Heart left ventricle (tissue), 16 donors: Measurements from ENCODE around the gene AAK1. TPM values are rescaled to one million over a fixed set of nuclear protein-coding genes. Genes with fewer than 3 reads are reported as not detected.
A peak's percentile ranks its signal among the peaks of the same experiment; 100 is the strongest.

Experiments
- ATAC-seq, 4 donors: fragments of 200-7000 bp; cut with Tn5 transposase; one replicate each; pipeline ENCODE4 v1.9.1; 2020 to 2022; ENCODE audit warnings: moderate library complexity in 4 of 4, mild to moderate bottlenecking in 3 of 4, moderate number of reproducible peaks in 1 of 4
- DNase-seq, 5 donors: peaks; one replicate each; pipeline ENCODE4 v3.0.0-alpha.2; 2020
- H3K27ac ChIP-seq, 12 donors: fragments of 200-600 bp; sonication (generic) in 4 of 12; one replicate each; pipeline versions ENCODE4 v1.5.0 to v1.8.0; 2016 to 2022; ENCODE audit warnings: mild to moderate bottlenecking in 2 of 12
- H3K27me3 ChIP-seq, 9 donors: fragments of 200-600 bp; sonication (generic) in 2 of 9; one replicate each; pipeline versions ENCODE4 v1.5.1 to v1.8.0; 2016 to 2022; ENCODE audit warnings: mild to moderate bottlenecking in 3 of 9
- H3K36me3 ChIP-seq, 9 donors: fragments of 200-600 bp; sonication (generic) in 2 of 9; one replicate each; pipeline versions ENCODE4 v1.5.0 to v1.8.0; 2018 to 2022; ENCODE audit warnings: mild to moderate bottlenecking in 2 of 9
- H3K4me1 ChIP-seq, 12 donors: fragments of 200-600 bp; sonication (generic) in 4 of 12; one replicate each; pipeline versions ENCODE4 v1.5.0 to v1.8.0; 2016 to 2022; ENCODE audit warnings: mild to moderate bottlenecking in 3 of 12
- H3K4me3 ChIP-seq, 12 donors: fragments of 200-600 bp; sonication (generic) in 4 of 12; one replicate each; pipeline versions ENCODE4 v1.5.0 to v1.8.0; 2017 to 2022; ENCODE audit warnings: mild to moderate bottlenecking in 9 of 12, moderate library complexity in 4 of 12
- H3K9me3 ChIP-seq, 12 donors: fragments of 200-600 bp; sonication (generic) in 4 of 12; one replicate each; pipeline versions ENCODE4 v1.5.0 to v1.8.0; 2016 to 2022; ENCODE audit warnings: mild to moderate bottlenecking in 1 of 12
- POLR2A ChIP-seq, 2 donors: fragments of 450-650 bp; IDR thresholded peaks; one replicate each; pipeline ENCODE4 v1.6.1; 2017; ENCODE audit warnings: antibody characterized with exemption in 2 of 2, mild to moderate bottlenecking in 2 of 2, moderate library complexity in 2 of 2
- WGBS, 4 donors: extraction: QIAGEN DNeasy Blood & Tissue Kit in 2 of 4; methylation state at CpG; one replicate each; pipeline versions ENCODE4 v1.1.5 to v1.1.7; 2013 to 2018; 5-methylcytosine and 5-hydroxymethylcytosine counted together
- intact Hi-C, 10 donors: fragments of 100-400 bp; cut with DNase I; formaldehyde crosslinking; loops; one replicate each; pipeline versions ENCODE4 v1.11.1 to v1.14.2; 2022
- polyA plus RNA-seq, 2 donors: library from polyadenylated mRNA; stranded (reverse); fragments of 200-250 nt; gene quantifications; one replicate each; pipeline ENCODE4 v1.2.3, GENCODE V29; 2013
- total RNA-seq, 9 donors: library from RNA; depleted of rRNA in 2 of 9; stranded (reverse); fragments of >200 nt in 2 of 9; fragmentation: NEBNext Ultra II Directional in 3 of 9; extraction: Animal tissue kit (Norgen Biotek cat#: 25700) in 3 of 9; gene quantifications; one replicate each; pipeline versions ENCODE4 v1.1.0 to v1.2.4, GENCODE V29; 2016 to 2023
- TF ChIP-seq, protein P1 (sequence below), 12 donors: fragments of 200-600 bp; sonication (generic) in 4 of 12; IDR thresholded peaks; one replicate each; pipeline versions ENCODE4 v1.5.0 to v1.8.0; 2018 to 2022; ENCODE audit warnings: antibody characterized with exemption in 12 of 12, mild to moderate bottlenecking in 5 of 12
- donor health status: ischemic (EF 13 %, LVEDD 7.1; RV severe dilation, severe dysfunction).
- donor health status: healthy with polysubstance abuse.
- donor health status: DM: no; HTN: yes; CAD: no.
- donor health status: DM: no; HTN: no; CAD: no.
- donor health status: ischemic (EF 25% LVEDD 6.9; RV normal size, moderate dysfunction).
- donor health status: ischemic (EF 25% LVEDD 5.7; RV mildly dilated, moderate dysfunction).
- donor health status: healthy.
- donor health status: DM: yes; HTN: yes; CAD: no.
- donor health status: ischemic (EF 35%, LVEDD 5.7; RV mildly dilated, moderate dysfunction).
- donor health status: nonischemic (EF 11% LVEDD 7.7; RV severe dilation, severe dysfunction).
- donor health status: DM: yes; HTN: yes; CAD: no.
- donor health status: PGD.
- donor health status: ischemic (EF 29% LVEDD 5.4; RV normal size, mild dysfunction).
- donor health status: nonischemic (EF 23%, LVEDD 6.1; RV moderate dilation, normal function).

AAK1 gene
- total and polyA plus RNA-seq, 11 donors = 34.4 to 167 (median 122) TPM

DNA sequence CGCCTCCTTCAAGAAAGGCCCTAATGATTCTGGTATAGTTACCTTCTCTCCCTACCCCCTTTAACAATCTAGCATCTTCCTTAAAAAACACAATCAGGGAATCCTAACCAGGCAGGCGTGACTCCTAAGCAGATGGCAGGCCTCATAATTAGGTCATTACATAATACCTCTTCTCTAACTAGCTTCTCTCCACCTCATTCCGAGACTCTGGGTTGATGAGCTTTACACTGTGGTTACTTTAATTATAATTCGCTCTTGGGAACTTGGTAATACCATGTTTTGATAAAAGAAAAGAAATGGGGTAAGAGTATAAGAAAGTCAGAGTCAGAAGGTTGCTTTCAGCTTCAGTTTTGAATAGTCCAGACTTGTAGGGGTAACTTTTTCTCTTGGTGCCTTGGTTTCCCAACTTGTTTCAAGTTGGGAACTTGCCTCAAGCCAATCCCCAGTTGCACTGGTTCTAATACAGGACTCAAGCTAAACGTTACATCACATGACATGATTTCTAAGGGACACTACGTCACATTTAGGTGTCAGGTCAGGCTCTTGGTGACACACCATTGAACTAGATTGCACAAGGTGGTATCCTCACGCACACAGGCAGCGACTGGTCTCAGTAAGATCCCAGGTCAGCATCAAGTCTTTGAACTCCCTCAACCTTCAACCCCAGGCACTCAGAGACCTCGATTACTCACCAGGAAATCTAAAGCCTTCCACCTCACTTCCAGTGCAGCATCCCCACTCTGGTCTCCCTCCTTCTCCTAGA lies 59.2 kb downstream of the AAK1 start:
- no peaks in the 10 kb centered on the region for H3K27me3 ChIP-seq
- TF ChIP-seq, protein P1, sequence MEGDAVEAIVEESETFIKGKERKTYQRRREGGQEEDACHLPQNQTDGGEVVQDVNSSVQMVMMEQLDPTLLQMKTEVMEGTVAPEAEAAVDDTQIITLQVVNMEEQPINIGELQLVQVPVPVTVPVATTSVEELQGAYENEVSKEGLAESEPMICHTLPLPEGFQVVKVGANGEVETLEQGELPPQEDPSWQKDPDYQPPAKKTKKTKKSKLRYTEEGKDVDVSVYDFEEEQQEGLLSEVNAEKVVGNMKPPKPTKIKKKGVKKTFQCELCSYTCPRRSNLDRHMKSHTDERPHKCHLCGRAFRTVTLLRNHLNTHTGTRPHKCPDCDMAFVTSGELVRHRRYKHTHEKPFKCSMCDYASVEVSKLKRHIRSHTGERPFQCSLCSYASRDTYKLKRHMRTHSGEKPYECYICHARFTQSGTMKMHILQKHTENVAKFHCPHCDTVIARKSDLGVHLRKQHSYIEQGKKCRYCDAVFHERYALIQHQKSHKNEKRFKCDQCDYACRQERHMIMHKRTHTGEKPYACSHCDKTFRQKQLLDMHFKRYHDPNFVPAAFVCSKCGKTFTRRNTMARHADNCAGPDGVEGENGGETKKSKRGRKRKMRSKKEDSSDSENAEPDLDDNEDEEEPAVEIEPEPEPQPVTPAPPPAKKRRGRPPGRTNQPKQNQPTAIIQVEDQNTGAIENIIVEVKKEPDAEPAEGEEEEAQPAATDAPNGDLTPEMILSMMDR (IDR thresholded peaks at IDR 0.05) = no peak
- TF ChIP-seq POLR2A (IDR thresholded peaks at IDR 0.05) = no peak
- H3K36me3 ChIP-seq = no peaks in the 10 kb centered on the region
- 77 to 83% (median 80%) methylated on average over 9 of the region's 9 CpGs for WGBS, 4 donors
- DNase-seq = no peak
- H3K9me3 ChIP-seq = no peaks in the 10 kb centered on the region
- H3K4me3 ChIP-seq = no peak overlapping the region
- peaks cover 5 to 90% (median 55%) of the 10 kb centered on the region in 12 donors for H3K4me1 ChIP-seq
- intact Hi-C loops = loop anchor here in 1 of 10 donors (5.0 kb wide), 1 partner anchor 58 kb away; the partner anchor contains the start of gene AAK1
- peak in 1 of 4 donors; percentile 12 for ATAC-seq
- peak overlapping the region in 8 of 12 donors; percentile 23 to 84 (median 75) for H3K27ac ChIP-seq

DNA sequence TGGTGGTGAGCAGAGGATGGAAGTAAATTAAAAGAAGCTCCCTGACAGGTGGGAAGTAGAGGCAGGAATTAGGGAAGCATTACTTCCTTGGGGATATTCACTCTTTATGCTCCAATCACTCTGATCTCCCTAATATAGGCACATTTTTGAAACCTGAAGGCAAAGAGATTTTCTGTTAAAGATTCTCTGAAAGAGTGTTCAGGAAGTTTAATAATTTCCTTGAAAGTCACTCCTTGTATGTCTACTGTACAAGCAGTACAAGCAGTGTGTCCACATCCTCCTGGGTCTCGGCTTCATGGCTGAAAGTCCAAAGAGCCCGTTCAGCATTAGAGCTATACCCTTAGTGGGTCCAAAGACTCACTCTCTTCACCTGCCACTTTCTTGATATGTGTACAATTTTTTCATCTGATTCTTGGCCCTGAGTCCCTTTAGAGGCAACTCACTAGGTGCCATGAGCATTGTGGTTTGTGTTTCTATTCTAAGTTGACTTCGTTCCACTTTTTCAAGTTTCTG lies 60.2 kb downstream of the AAK1 start:
- ATAC-seq (no peak), DNase-seq (no peak)
- peak overlapping the region in 11 of 12 donors; percentile 42 to 84 (median 75) for H3K27ac ChIP-seq
- no peaks in the 10 kb centered on the region for H3K36me3 ChIP-seq
- H3K27me3 ChIP-seq = no peaks in the 10 kb centered on the region
- TF ChIP-seq, protein P1 (IDR thresholded peaks at IDR 0.05) = no peak
- no peak for TF ChIP-seq POLR2A (IDR thresholded peaks at IDR 0.05)
- H3K4me3 ChIP-seq = no peak overlapping the region
- intact Hi-C loops = loop anchor here in 1 of 10 donors (5.0 kb wide), 1 partner anchor 59 kb away; the partner anchor contains the start of gene AAK1
- no peaks in the 10 kb centered on the region for H3K9me3 ChIP-seq
- WGBS, 4 donors = 84 to 94% (median 86%) methylated on average over 3 of the region's 3 CpGs
- H3K4me1 ChIP-seq = peaks cover 5 to 90% (median 55%) of the 10 kb centered on the region in 12 donors

DNA sequence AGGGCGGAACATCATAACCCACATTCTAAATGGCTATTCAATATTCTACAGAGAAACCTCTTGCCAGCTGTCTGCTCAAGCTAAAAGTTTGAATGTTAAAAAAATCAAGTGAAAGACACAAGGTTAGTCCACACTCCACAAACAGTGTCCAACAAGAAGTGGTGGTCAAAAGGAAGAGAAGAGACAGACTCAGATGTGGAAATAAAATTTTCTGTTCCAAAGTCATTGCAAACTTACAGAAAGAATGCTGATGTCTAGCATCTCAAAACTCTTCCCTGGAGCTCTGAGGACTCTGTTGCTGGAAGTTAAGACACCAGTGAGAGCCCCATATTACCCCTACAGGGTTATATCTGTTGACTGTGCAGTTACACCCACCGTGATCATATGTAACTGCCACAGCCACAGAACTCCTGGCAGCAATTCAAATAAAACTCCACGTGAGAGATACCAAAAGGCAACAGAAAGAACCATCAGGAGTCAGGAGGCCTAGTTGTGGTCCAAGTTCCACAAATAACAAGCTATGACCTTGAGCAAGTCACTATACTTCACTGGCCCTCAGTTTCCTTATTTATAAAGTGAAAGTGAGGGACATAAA lies 60.9 kb downstream of the AAK1 start:
- peak overlapping the region in 10 of 12 donors; percentile 9 to 46 (median 39) for H3K4me3 ChIP-seq
- 21 to 26% (median 24%) methylated on average over 3 of the region's 3 CpGs for WGBS, 4 donors
- intact Hi-C loops = loop anchor here in 1 of 10 donors (5.0 kb wide), 1 partner anchor 60 kb away; the partner anchor contains the start of gene AAK1
- DNase-seq (peak in 1 of 5 donors; percentile 51), ATAC-seq (peak; percentile 55 to 85 (median 62))
- TF ChIP-seq POLR2A (IDR thresholded peaks at IDR 0.05) = peak in 1 of 2 donors; percentile 21
- TF ChIP-seq, protein P1 (IDR thresholded peaks at IDR 0.05) = no peak
- H3K9me3 ChIP-seq = no peaks in the 10 kb centered on the region
- no peaks in the 10 kb centered on the region for H3K27me3 ChIP-seq
- peaks cover 5 to 91% (median 58%) of the 10 kb centered on the region in 12 donors for H3K4me1 ChIP-seq
- H3K27ac ChIP-seq = peak overlapping the region; percentile 38 to 84 (median 74)
- no peaks in the 10 kb centered on the region for H3K36me3 ChIP-seq
